Neural progenitor cell (in vitro differentiated cells): ENCODE measurements around the gene S100A7A.

Source experiments
- EZH2 ChIP-seq: fragments of 200-600 bp; sonication (generic); IDR thresholded peaks from 2 replicates; pipeline ENCODE4 v1.6.1; 2017; ENCODE audit warnings: antibody characterized with exemption, mild to moderate bottlenecking, moderate library complexity
- EZH2phosphoT487 ChIP-seq: fragments of 200-600 bp; sonication (generic); IDR thresholded peaks from 2 replicates; pipeline ENCODE4 v1.6.1; 2017; ENCODE audit warnings: antibody characterized with exemption
- TF ChIP-seq, protein P1 (sequence below): fragments of 200-600 bp; sonication (generic); IDR thresholded peaks from 2 replicates; pipeline ENCODE4 v1.5.1; 2017; ENCODE audit warnings: antibody characterized with exemption, mild to moderate bottlenecking

GRCh38 chr1:153394391-153394790 is 21.9 kb upstream of the S100A7A start:
- TF ChIP-seq, protein P1, sequence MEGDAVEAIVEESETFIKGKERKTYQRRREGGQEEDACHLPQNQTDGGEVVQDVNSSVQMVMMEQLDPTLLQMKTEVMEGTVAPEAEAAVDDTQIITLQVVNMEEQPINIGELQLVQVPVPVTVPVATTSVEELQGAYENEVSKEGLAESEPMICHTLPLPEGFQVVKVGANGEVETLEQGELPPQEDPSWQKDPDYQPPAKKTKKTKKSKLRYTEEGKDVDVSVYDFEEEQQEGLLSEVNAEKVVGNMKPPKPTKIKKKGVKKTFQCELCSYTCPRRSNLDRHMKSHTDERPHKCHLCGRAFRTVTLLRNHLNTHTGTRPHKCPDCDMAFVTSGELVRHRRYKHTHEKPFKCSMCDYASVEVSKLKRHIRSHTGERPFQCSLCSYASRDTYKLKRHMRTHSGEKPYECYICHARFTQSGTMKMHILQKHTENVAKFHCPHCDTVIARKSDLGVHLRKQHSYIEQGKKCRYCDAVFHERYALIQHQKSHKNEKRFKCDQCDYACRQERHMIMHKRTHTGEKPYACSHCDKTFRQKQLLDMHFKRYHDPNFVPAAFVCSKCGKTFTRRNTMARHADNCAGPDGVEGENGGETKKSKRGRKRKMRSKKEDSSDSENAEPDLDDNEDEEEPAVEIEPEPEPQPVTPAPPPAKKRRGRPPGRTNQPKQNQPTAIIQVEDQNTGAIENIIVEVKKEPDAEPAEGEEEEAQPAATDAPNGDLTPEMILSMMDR = no peak
- TF ChIP-seq EZH2 = no peak
- TF ChIP-seq EZH2phosphoT487 = no peak
